Frontal cortex (tissue), 4 donors: ENCODE data around the gene RABL6. TPM values are rescaled to one million over a fixed set of nuclear protein-coding genes. Genes with fewer than 3 reads are reported as not detected.
"Not testable (repeated sequence)": the region's sequence is repeated elsewhere in the genome, so short reads cannot be mapped to it uniquely, and the experiment has no call there.

ENCODE experiments used
- DNase-seq, 2 donors: peaks; one replicate each; pipeline ENCODE4 v3.0.0; 2012; ENCODE audit warnings: low spot score in 2 of 2
- FAIRE-seq: peaks from 2 replicates; lab custom pipeline; 2012; peaks lifted over from hg19 to GRCh38; lab: Jason Lieb, UNC
- total RNA-seq: library from RNA; depleted of rRNA; stranded (reverse); fragments of >200 nt; gene quantifications from one replicate; pipeline ENCODE4 v1.2.3, GENCODE V29; 2014
- donor health status: control.
- donor health status: control.
- donor health status: control.

Gene RABL6
- total RNA-seq, 1 donor from 2014 or later: 35.1 TPM

- DNase-seq (no peak), FAIRE-seq (no peak)
Measured at GRCh38 chr9:136793086-136793946, 14.4 kb upstream of the RABL6 start.

GRCh38 chr9:136794281-136794999 is 13.3 kb upstream of the RABL6 start:
- FAIRE-seq (no peak), DNase-seq (no peak)

- FAIRE-seq: no peak
Measured at GRCh38 chr9:136795000-136795348, 12.8 kb upstream of the RABL6 start.

GRCh38 chr9:136796238-136796774 is 11.4 kb upstream of the RABL6 start, which contains the start of gene CCDC183:
Gene CCDC183, plus strand, starts transcription at chr9:136796338. Its CDS starts 60 bp downstream, at chr9:136796398.
- FAIRE-seq (no peak), DNase-seq (no peak)

More at GRCh38 chr9:136795000-136795348, 12.8 kb upstream of the RABL6 start:
- DNase-seq: no peak

GRCh38 chr9:136796775-136797347 is 10.9 kb upstream of the RABL6 start:
- DNase-seq, FAIRE-seq: not testable (repeated sequence)

GRCh38 chr9:136798708-136799078 is 9.1 kb upstream of the RABL6 start:
- no peak for FAIRE-seq
- no peak for DNase-seq

- DNase-seq (no peak), FAIRE-seq (no peak)
Measured at GRCh38 chr9:136799079-136799853, 8.5 kb upstream of the RABL6 start.

GRCh38 chr9:136799854-136800657 is 7.7 kb upstream of the RABL6 start:
- FAIRE-seq (no peak), DNase-seq (peak; percentile 70 to 80)

GRCh38 chr9:136802321-136802720 is 5.4 kb upstream of the RABL6 start:
- no peak for FAIRE-seq
- peak in 1 of 2 donors; percentile 10 for DNase-seq

GRCh38 chr9:136803009-136803550 is 4.7 kb upstream of the RABL6 start:
- FAIRE-seq, DNase-seq: not testable (repeated sequence)

- peak in 1 of 2 donors; percentile 14 for DNase-seq
- FAIRE-seq: no peak
Measured at GRCh38 chr9:136803551-136804508, 3.9 kb upstream of the RABL6 start.

GRCh38 chr9:136804509-136805206 is 3.1 kb upstream of the RABL6 start:
- peak in 1 of 2 donors; percentile 19 for DNase-seq
- no peak for FAIRE-seq

GRCh38 chr9:136805207-136805740 is 2.5 kb upstream of the RABL6 start:
- DNase-seq (peak in 1 of 2 donors; percentile 10), FAIRE-seq (no peak)

GRCh38 chr9:136806067-136806466 is 1.7 kb upstream of the RABL6 start:
- FAIRE-seq: no peak
- DNase-seq: no peak

GRCh38 chr9:136806631-136807201 is 1.0 kb upstream of the RABL6 start:
- DNase-seq: no peak
- FAIRE-seq: no peak
